Thoracic aorta (tissue), 2 donors: ENCODE measurements around the gene ZKSCAN4. TPM values are rescaled to one million over a fixed set of nuclear protein-coding genes. Genes with fewer than 3 reads are reported as not detected.

ENCODE experiments used
- ATAC-seq: fragments of 150-250 bp; one replicate; pipeline ENCODE4 v1.8.0; 2017; ENCODE audit warnings: low read depth; ENCODE audit not compliant: insufficient number of reproducible peaks, low FRiP score
- DNase-seq: peaks from one replicate; pipeline ENCODE4 v3.0.0-alpha.2; 2020; ENCODE audit warnings: low spot score
- H3K27ac ChIP-seq, 2 donors: fragments of 200-600 bp; sonication (generic); 1 replicate in 1 of 2; 2 replicates in 1 of 2; pipeline ENCODE4 v1.5.1; 2016; ENCODE audit warnings: mild to moderate bottlenecking in 2 of 2, moderate library complexity in 2 of 2
- H3K27me3 ChIP-seq: fragments of 200-600 bp; sonication (generic); replicated peaks from 2 replicates; pipeline ENCODE4 v1.6.0; 2016; ENCODE audit warnings: mild to moderate bottlenecking; ENCODE audit not compliant: insufficient read depth
- H3K36me3 ChIP-seq: fragments of 200-600 bp; sonication (generic); one replicate; pipeline ENCODE4 v1.5.1; 2016
- H3K4me1 ChIP-seq, 2 donors: fragments of 200-600 bp; sonication (generic); 1 replicate in 1 of 2; 2 replicates in 1 of 2; pipeline versions ENCODE4 v1.5.1 to v1.6.0; 2016; ENCODE audit warnings: low read depth in 2 of 2, mild to moderate bottlenecking in 1 of 2; ENCODE audit not compliant: control insufficient read depth in 1 of 2
- H3K4me3 ChIP-seq: fragments of 200-600 bp; sonication (generic); 2 replicates; pipeline ENCODE4 v1.5.1; 2016; ENCODE audit warnings: mild to moderate bottlenecking
- H3K9me3 ChIP-seq: fragments of 200-600 bp; sonication (generic); 2 replicates; pipeline ENCODE4 v1.5.1; 2016
- CTCF ChIP-seq: fragments of 200-600 bp; sonication (generic); IDR thresholded peaks from one replicate; pipeline ENCODE4 v1.5.1; 2019; ENCODE audit warnings: antibody characterized with exemption
- total RNA-seq, 2 donors: library from RNA; depleted of rRNA; stranded (reverse); fragments of >200 nt; gene quantifications; one replicate each; pipeline versions ENCODE4 v1.1.0 to v1.2.3, GENCODE V29; 2016

ZKSCAN4 gene
- total RNA-seq, 2 donors from 2014 or later, result 2.3 to 2.4 TPM

- Histone ChIP-seq H3K4me3 (no peak overlapping the region), H3K36me3 (no peaks in the 10 kb centered on the region), H3K4me1 (peaks cover 9 to 21% of the 10 kb centered on the region in 2 donors), H3K9me3 (no peaks in the 10 kb centered on the region), H3K27me3 (no peaks in the 10 kb centered on the region), H3K27ac (no peak overlapping the region)
- no peak for ATAC-seq
- no peak for DNase-seq
- TF ChIP-seq CTCF, result no peak
Measured at GRCh38 chr6:28215425-28215824, 36.6 kb downstream of the ZKSCAN4 start.

- peaks cover 3 to 17% of the 10 kb centered on the region in 2 donors for H3K4me1 ChIP-seq
- peaks cover 12% of the 10 kb centered on the region for H3K27me3 ChIP-seq
- no peaks in the 10 kb centered on the region for H3K36me3 ChIP-seq
- H3K4me3 ChIP-seq, result peak overlapping the region; percentile 60
- no peaks in the 10 kb centered on the region for H3K9me3 ChIP-seq
- TF ChIP-seq CTCF, result no peak
- no peak overlapping the region for H3K27ac ChIP-seq
- DNase-seq (no peak), ATAC-seq (no peak)
Measured at GRCh38 chr6:28213213-28213523, 38.9 kb downstream of the ZKSCAN4 start.

GRCh38 chr6:28212510-28213212 is 39.4 kb downstream of the ZKSCAN4 start:
- peaks cover 15% of the 10 kb centered on the region for H3K27me3 ChIP-seq
- H3K27ac ChIP-seq, result no peak overlapping the region

GRCh38 chr6:28211840-28212509 is 40.1 kb downstream of the ZKSCAN4 start:
- Histone ChIP-seq H3K36me3 (no peaks in the 10 kb centered on the region), H3K9me3 (no peaks in the 10 kb centered on the region), H3K4me1 (peaks cover 0 to 18% of the 10 kb centered on the region in 2 donors), H3K27me3 (peaks cover 15% of the 10 kb centered on the region), H3K4me3 (peak overlapping the region; percentile 60), H3K27ac (no peak overlapping the region)
- no peak for TF ChIP-seq CTCF
- ATAC-seq (no peak), DNase-seq (no peak)

More at GRCh38 chr6:28212510-28213212, 39.4 kb downstream of the ZKSCAN4 start:
- Histone ChIP-seq H3K4me3 (peak overlapping the region; percentile 60), H3K36me3 (no peaks in the 10 kb centered on the region), H3K9me3 (no peaks in the 10 kb centered on the region), H3K4me1 (peaks cover 0 to 18% of the 10 kb centered on the region in 2 donors)
- peak; percentile 82 for ATAC-seq
- no peak for TF ChIP-seq CTCF
- no peak for DNase-seq

- H3K27me3 ChIP-seq, result peaks cover 15% of the 10 kb centered on the region
- ATAC-seq (no peak), DNase-seq (no peak)
- H3K4me1 ChIP-seq, result peaks cover 0 to 18% of the 10 kb centered on the region in 2 donors
- no peak overlapping the region for H3K27ac ChIP-seq
- TF ChIP-seq CTCF, result no peak
- no peak overlapping the region for H3K4me3 ChIP-seq
- no peaks in the 10 kb centered on the region for H3K36me3 ChIP-seq
- H3K9me3 ChIP-seq, result no peaks in the 10 kb centered on the region
Measured at GRCh38 chr6:28209753-28210535, 42.1 kb downstream of the ZKSCAN4 start.
